Measurements from ENCODE around the gene MTHFR. TPM values are rescaled to one million over a fixed set of nuclear protein-coding genes. Genes with fewer than 3 reads are reported as not detected.

The MTHFR gene
- polyA plus RNA-seq, 1 experiment = 8.4 TPM

- no peaks in the 10 kb centered on the region for H3K36me3 ChIP-seq (ENCODE audit: control insufficient read depth, insufficient read depth, low read length)
- CTCF ChIA-PET = interaction anchor here (1.5 kb wide), 1 partner anchor 9 kb away, joined by 3 read pairs; no protein-coding TSS in a partner anchor
- POLR2A ChIA-PET = no interaction called here
- TF ChIP-seq, protein P1, sequence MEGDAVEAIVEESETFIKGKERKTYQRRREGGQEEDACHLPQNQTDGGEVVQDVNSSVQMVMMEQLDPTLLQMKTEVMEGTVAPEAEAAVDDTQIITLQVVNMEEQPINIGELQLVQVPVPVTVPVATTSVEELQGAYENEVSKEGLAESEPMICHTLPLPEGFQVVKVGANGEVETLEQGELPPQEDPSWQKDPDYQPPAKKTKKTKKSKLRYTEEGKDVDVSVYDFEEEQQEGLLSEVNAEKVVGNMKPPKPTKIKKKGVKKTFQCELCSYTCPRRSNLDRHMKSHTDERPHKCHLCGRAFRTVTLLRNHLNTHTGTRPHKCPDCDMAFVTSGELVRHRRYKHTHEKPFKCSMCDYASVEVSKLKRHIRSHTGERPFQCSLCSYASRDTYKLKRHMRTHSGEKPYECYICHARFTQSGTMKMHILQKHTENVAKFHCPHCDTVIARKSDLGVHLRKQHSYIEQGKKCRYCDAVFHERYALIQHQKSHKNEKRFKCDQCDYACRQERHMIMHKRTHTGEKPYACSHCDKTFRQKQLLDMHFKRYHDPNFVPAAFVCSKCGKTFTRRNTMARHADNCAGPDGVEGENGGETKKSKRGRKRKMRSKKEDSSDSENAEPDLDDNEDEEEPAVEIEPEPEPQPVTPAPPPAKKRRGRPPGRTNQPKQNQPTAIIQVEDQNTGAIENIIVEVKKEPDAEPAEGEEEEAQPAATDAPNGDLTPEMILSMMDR (IDR thresholded peaks at IDR 0.05; ENCODE audit: insufficient read depth, low read depth, low read length) = no peak
- no peak for DNase-seq (ENCODE audit: low read depth)
- no peak overlapping the region for H3K4me3 ChIP-seq (ENCODE audit: low read depth, low read length)
- peaks cover 8% of the 10 kb centered on the region for H3K27me3 ChIP-seq (ENCODE audit: control insufficient read depth, insufficient read depth, low read length)
Observed at GRCh38 chr1:11761285-11761684, 44.5 kb downstream of the MTHFR start.

GRCh38 chr1:11759791-11760190 is 46.0 kb downstream of the MTHFR start:
- CTCF ChIA-PET = no interaction called here
- Histone ChIP-seq H3K36me3 (ENCODE audit: control insufficient read depth, insufficient read depth, low read length) (no peaks in the 10 kb centered on the region), H3K4me3 (ENCODE audit: low read depth, low read length) (no peak overlapping the region), H3K27me3 (ENCODE audit: control insufficient read depth, insufficient read depth, low read length) (peaks cover 8% of the 10 kb centered on the region)
- no peak for DNase-seq (ENCODE audit: low read depth)
- POLR2A ChIA-PET = no interaction called here
- TF ChIP-seq, protein P1 (IDR thresholded peaks at IDR 0.05; ENCODE audit: insufficient read depth, low read depth, low read length) = no peak

- CTCF ChIA-PET = interaction anchor here (0.9 to 1.7 kb wide), 3 partner anchors 8 to 104 kb away, joined by 3 to 4 read pairs (median 4); no protein-coding TSS in a partner anchor
- Histone ChIP-seq H3K36me3 (ENCODE audit: control insufficient read depth, insufficient read depth, low read length) (no peaks in the 10 kb centered on the region), H3K4me3 (ENCODE audit: low read depth, low read length) (no peak overlapping the region), H3K27me3 (ENCODE audit: control insufficient read depth, insufficient read depth, low read length) (peaks cover 8% of the 10 kb centered on the region)
- no peak for DNase-seq (ENCODE audit: low read depth)
- POLR2A ChIA-PET = no interaction called here
- TF ChIP-seq, protein P1 (IDR thresholded peaks at IDR 0.05; ENCODE audit: insufficient read depth, low read depth, low read length) = no peak
Observed at GRCh38 chr1:11757047-11757446, 48.7 kb downstream of the MTHFR start.

DNA sequence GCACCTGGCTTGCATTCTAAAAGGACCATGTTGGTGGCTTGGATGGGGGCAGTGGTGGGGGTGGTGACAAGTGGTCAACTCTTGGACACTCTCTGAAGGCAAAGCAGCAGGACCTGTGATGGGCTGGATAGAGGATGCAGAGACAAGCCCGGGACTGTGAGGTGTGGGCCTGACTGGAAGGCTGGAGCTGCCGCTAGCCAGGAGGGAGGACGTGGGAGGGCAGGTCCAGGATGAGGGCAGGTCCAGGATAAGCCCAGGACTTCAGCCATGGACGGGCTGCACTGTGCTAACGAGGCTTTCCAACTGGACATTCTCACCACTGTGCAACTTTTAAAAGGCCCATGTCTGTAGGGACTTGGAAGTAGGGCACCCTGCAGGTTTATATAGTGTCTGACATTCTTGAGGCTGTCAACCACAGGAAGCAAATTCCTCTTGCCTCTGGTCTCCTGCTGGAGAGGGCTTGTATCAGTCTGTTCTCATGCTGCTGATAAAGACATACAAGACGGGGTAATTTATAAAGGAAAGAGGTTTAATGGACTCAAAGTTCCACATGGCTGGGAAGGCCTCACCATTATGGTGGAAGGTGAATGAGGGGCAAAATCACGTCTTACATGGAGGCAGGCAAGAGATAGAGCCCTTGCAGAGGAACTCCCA is 52.1 kb downstream of the MTHFR start:
- H3K4me3 ChIP-seq (ENCODE audit: low read depth, low read length) = no peak overlapping the region
- H3K36me3 ChIP-seq (ENCODE audit: control insufficient read depth, insufficient read depth, low read length) = peaks cover 14% of the 10 kb centered on the region
- DNase-seq (ENCODE audit: low read depth) = no peak
- H3K27me3 ChIP-seq (ENCODE audit: control insufficient read depth, insufficient read depth, low read length) = peaks cover 2% of the 10 kb centered on the region; the same call in 1 of the 2 replicates
- TF ChIP-seq, protein P1 (IDR thresholded peaks at IDR 0.05; ENCODE audit: insufficient read depth, low read depth, low read length) = no peak
- ChIA-PET CTCF (interaction anchor here (1.1 kb wide), 1 partner anchor 9 kb away, joined by 4 read pairs; the partner anchor contains the start of gene C1orf167), POLR2A (no interaction called here)

DNA sequence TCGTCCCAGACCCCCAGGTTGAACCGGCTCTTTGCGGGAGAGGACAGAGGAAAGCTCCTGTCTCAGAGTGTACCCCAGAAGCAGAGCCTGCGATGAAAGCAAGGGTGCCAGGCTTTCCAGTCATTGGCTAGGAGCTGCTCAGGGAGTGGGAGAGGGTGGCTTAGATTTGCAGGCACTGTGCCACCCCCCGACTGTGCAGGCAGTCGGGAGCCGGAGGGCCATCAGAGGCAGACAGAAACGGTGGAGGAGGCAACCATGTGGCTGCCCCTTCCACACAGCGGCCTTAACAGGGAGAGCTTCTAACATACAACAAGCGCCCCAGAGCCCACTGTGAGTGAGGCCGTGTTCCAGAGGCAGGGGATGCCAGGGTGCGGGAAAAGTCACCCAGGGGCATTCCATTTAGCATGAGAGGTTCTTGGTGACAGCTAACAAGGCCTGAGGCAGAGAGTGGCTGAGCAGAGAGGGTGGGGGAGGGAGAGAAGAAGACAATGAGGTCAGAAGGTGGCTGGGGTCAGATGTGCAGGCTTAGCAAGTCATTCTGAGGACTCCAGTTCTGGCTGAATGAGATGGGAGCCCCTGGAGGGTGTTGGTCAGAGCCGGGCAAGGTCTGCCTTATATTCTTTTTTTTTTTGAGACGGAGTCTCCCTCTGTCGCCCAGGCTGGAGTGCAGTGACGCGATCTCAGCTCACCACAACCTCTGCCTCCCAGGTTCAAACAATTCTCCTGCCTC is 53.2 kb downstream of the MTHFR start:
- CTCF ChIA-PET = interaction anchor here (0.6 to 0.8 kb wide), 2 partner anchors 9 to 287 kb away, joined by 3 read pairs; partner anchors contain the start of gene C1orf167
- TF ChIP-seq, protein P1 (IDR thresholded peaks at IDR 0.05; ENCODE audit: insufficient read depth, low read depth, low read length) = no peak

More for the DNA sequence above, 53.2 kb downstream of the MTHFR start:
- Histone ChIP-seq H3K4me3 (ENCODE audit: low read depth, low read length) (no peak overlapping the region), H3K36me3 (ENCODE audit: control insufficient read depth, insufficient read depth, low read length) (peaks cover 19% of the 10 kb centered on the region), H3K27me3 (ENCODE audit: control insufficient read depth, insufficient read depth, low read length) (peaks cover 2% of the 10 kb centered on the region; the same call in 1 of the 2 replicates)
- DNase-seq (ENCODE audit: low read depth) = no peak
- POLR2A ChIA-PET = no interaction called here
